Measurements from ENCODE around the gene SLC27A3.

DNA sequence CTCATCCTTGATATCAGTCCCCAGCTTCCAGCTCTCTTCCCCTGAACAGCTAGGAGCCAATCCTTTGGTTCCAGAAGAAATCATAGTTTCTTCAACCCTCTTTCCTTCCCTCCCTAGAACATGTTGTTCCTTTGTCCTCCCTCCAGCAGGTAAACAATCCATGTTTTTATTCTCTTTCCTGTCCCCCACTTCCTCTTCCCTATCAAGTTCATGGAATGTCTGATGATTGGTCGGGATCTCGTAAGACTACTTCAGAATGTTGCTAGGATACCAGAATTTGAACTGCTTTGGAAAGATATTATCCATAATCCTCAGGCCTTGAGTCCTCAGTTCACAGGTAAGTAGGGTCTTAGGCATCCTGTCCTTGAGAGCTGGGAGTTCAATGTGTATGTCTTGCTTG lies 23.1 kb upstream of the SLC27A3 start:
- TF ChIP-seq, protein P1, sequence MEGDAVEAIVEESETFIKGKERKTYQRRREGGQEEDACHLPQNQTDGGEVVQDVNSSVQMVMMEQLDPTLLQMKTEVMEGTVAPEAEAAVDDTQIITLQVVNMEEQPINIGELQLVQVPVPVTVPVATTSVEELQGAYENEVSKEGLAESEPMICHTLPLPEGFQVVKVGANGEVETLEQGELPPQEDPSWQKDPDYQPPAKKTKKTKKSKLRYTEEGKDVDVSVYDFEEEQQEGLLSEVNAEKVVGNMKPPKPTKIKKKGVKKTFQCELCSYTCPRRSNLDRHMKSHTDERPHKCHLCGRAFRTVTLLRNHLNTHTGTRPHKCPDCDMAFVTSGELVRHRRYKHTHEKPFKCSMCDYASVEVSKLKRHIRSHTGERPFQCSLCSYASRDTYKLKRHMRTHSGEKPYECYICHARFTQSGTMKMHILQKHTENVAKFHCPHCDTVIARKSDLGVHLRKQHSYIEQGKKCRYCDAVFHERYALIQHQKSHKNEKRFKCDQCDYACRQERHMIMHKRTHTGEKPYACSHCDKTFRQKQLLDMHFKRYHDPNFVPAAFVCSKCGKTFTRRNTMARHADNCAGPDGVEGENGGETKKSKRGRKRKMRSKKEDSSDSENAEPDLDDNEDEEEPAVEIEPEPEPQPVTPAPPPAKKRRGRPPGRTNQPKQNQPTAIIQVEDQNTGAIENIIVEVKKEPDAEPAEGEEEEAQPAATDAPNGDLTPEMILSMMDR (IDR thresholded peaks at IDR 0.05) = no peak
- TF ChIP-seq POLR2A (IDR thresholded peaks at IDR 0.05) = no peak

All from heart left ventricle (tissue), 13 donors.